WTC11 (cell line): ENCODE results near the gene SSC5D.

Experiments
- ELF4 ChIP-seq: sonication (generic); formaldehyde crosslinking; IDR thresholded peaks from 2 replicates; pipeline ENCODE4 v1.8.1; 2022; ENCODE audit warnings: low read depth, mild to moderate bottlenecking, moderate library complexity, missing genetic modification reagents
- FOXJ3 ChIP-seq: sonication (generic); formaldehyde crosslinking; IDR thresholded peaks from 2 replicates; pipeline ENCODE4 v1.9.0; 2021; ENCODE audit warnings: missing genetic modification reagents, mild to moderate bottlenecking, borderline replicate concordance
- NR2C2 ChIP-seq: sonication (generic); formaldehyde crosslinking; IDR thresholded peaks from 2 replicates; pipeline ENCODE4 v1.8.0; 2022; ENCODE audit warnings: mild to moderate bottlenecking, missing genetic modification reagents
- TF ChIP-seq, protein P1 (sequence below): fragments of 200-600 bp; IDR thresholded peaks from 2 replicates; pipeline ENCODE4 v1.8.0; 2022; ENCODE audit warnings: antibody characterized with exemption
- TF ChIP-seq, protein P2 (sequence below): sonication (generic); formaldehyde crosslinking; IDR thresholded peaks from 2 replicates; pipeline ENCODE4 v1.8.0; 2023; ENCODE audit warnings: missing genetic modification reagents, mild to moderate bottlenecking, borderline replicate concordance
- TF ChIP-seq, protein P3 (sequence below): sonication (generic); formaldehyde crosslinking; IDR thresholded peaks from 2 replicates; pipeline ENCODE4 v1.8.0; 2022; ENCODE audit warnings: mild to moderate bottlenecking, missing genetic modification reagents

DNA sequence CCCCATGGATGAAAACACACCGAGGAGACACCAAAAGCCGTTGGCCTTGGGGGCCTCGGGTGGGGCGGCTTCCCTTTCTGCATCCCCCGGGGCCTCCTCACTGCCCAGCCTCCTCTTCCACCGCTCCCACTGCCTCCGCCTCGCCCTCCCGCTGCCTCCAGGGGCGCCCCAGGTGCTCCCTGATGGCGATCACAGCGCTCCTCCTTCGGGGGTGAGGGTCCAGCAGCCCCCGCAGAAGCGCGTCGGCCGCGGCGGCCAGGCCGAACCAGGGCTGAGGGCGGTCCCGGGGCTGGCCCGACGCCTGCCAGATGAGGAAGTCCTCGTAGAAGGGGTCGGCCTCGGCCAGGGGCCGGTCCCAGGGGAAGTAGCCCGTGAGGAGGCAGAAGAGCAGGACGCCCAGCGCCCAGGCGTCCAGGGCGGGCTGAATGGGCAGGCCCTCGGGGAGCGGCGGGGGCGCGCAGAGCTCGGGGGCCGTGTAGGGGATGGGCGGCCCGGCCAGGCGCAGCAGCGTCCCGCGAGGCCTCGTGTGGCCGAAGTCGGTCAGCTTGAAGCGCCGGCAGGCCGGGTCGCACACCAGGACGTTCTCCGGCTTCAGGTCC is 41.5 kb downstream of the SSC5D start:
- TF ChIP-seq FOXJ3 (CRISPR knock-in tag) (no peak), NR2C2 (no peak), ELF4 (CRISPR knock-in tag) (no peak)
- TF ChIP-seq, protein P1, sequence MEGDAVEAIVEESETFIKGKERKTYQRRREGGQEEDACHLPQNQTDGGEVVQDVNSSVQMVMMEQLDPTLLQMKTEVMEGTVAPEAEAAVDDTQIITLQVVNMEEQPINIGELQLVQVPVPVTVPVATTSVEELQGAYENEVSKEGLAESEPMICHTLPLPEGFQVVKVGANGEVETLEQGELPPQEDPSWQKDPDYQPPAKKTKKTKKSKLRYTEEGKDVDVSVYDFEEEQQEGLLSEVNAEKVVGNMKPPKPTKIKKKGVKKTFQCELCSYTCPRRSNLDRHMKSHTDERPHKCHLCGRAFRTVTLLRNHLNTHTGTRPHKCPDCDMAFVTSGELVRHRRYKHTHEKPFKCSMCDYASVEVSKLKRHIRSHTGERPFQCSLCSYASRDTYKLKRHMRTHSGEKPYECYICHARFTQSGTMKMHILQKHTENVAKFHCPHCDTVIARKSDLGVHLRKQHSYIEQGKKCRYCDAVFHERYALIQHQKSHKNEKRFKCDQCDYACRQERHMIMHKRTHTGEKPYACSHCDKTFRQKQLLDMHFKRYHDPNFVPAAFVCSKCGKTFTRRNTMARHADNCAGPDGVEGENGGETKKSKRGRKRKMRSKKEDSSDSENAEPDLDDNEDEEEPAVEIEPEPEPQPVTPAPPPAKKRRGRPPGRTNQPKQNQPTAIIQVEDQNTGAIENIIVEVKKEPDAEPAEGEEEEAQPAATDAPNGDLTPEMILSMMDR, result no peak
- TF ChIP-seq, protein P2, sequence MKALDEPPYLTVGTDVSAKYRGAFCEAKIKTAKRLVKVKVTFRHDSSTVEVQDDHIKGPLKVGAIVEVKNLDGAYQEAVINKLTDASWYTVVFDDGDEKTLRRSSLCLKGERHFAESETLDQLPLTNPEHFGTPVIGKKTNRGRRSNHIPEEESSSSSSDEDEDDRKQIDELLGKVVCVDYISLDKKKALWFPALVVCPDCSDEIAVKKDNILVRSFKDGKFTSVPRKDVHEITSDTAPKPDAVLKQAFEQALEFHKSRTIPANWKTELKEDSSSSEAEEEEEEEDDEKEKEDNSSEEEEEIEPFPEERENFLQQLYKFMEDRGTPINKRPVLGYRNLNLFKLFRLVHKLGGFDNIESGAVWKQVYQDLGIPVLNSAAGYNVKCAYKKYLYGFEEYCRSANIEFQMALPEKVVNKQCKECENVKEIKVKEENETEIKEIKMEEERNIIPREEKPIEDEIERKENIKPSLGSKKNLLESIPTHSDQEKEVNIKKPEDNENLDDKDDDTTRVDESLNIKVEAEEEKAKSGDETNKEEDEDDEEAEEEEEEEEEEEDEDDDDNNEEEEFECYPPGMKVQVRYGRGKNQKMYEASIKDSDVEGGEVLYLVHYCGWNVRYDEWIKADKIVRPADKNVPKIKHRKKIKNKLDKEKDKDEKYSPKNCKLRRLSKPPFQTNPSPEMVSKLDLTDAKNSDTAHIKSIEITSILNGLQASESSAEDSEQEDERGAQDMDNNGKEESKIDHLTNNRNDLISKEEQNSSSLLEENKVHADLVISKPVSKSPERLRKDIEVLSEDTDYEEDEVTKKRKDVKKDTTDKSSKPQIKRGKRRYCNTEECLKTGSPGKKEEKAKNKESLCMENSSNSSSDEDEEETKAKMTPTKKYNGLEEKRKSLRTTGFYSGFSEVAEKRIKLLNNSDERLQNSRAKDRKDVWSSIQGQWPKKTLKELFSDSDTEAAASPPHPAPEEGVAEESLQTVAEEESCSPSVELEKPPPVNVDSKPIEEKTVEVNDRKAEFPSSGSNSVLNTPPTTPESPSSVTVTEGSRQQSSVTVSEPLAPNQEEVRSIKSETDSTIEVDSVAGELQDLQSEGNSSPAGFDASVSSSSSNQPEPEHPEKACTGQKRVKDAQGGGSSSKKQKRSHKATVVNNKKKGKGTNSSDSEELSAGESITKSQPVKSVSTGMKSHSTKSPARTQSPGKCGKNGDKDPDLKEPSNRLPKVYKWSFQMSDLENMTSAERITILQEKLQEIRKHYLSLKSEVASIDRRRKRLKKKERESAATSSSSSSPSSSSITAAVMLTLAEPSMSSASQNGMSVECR, result no peak
- TF ChIP-seq, protein P3, sequence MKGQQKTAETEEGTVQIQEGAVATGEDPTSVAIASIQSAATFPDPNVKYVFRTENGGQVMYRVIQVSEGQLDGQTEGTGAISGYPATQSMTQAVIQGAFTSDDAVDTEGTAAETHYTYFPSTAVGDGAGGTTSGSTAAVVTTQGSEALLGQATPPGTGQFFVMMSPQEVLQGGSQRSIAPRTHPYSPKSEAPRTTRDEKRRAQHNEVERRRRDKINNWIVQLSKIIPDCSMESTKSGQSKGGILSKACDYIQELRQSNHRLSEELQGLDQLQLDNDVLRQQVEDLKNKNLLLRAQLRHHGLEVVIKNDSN (CRISPR knock-in tag), result no peak
